ENCODE results near the gene SEPHS1. TPM values are rescaled to one million over a fixed set of nuclear protein-coding genes. Genes with fewer than 3 reads are reported as not detected.

The SEPHS1 gene, protein sequence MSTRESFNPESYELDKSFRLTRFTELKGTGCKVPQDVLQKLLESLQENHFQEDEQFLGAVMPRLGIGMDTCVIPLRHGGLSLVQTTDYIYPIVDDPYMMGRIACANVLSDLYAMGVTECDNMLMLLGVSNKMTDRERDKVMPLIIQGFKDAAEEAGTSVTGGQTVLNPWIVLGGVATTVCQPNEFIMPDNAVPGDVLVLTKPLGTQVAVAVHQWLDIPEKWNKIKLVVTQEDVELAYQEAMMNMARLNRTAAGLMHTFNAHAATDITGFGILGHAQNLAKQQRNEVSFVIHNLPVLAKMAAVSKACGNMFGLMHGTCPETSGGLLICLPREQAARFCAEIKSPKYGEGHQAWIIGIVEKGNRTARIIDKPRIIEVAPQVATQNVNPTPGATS
- 10 to 100 TPM; 74.5 to 74.7 TPM for total RNA-seq

DNA sequence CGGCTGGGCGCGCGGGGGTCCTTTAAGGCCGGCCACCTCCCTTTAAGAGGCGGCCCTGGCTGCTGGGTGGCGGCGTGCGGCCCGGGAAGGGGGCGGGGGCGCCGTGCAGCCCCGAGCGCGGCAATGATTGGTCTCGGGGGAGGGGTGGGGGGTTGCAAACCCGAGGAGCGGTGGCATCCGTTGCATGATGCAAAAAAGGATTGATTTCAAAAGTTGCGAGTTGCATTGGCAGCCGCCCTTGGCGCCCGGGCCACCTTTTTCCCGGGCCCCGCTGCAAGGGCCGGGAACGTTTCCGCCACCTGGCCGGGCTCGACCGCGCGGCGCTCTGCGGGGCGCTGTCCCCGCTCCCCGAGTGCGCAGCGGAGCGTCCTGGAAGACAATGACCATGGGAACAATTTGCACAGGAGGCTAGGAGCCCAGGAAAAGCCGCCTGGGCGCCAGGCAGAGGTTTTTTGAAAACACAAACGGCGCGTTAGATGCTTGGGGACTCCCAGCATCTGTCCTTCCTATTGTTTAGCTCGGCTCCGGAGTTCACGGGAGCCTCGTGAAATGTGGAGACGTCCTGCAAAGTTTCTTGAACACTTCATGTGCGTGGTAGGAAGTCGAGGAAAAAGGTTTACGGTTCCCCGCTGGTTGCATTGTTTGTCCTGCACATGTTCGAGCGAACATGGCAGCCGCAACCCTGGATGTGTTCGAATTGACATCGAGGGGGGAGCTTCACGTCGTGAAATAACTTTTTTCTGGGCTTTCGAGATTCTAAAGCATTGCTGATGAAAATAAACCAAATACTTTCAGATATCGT, at the start of gene SEPHS1:
TSS of gene SEPHS1 (minus strand) at position 78 of the 802 bp plus-strand sequence. CDS start 3,343 bp downstream, outside the sequence.
- DNase-seq (peak; percentile 93), ATAC-seq (peak; percentile 77)
- Mint-ChIP-seq H3K36me3 (ENCODE audit: low read depth) (peaks cover 26% of the 10 kb centered on the region), H3K9me3 (ENCODE audit: low read depth) (no peaks in the 10 kb centered on the region), H3K27ac (peak within 1 kb of the TSS; percentile 95), H3K4me1 (peaks cover 57% of the 10 kb centered on the region), H3K4me3 (peak within 1 kb of the TSS; percentile 87), H3K27me3 (no peaks in the 10 kb centered on the region)
- intact Hi-C loops (cut with DNase I, micrococcal nuclease) = loop anchor here (1.0 to 10.0 kb wide), 6 partner anchors 46 to 1606 kb away; partner anchors contain the start of genes MCM10 (in 2 of the 2), DCLRE1C (in 1 of the 2), MEIG1 (in 1 of the 2) and PRPF18 (in 1 of the 2)
- ChIA-PET POLR2A (interaction anchor here (1.0 kb wide), 1 partner anchor 837 kb away, joined by 3 read pairs; no protein-coding TSS in a partner anchor), CTCF (interaction anchor here (0.8 kb wide), 1 partner anchor 9 kb away, joined by 3 read pairs; no protein-coding TSS in a partner anchor)

DNA sequence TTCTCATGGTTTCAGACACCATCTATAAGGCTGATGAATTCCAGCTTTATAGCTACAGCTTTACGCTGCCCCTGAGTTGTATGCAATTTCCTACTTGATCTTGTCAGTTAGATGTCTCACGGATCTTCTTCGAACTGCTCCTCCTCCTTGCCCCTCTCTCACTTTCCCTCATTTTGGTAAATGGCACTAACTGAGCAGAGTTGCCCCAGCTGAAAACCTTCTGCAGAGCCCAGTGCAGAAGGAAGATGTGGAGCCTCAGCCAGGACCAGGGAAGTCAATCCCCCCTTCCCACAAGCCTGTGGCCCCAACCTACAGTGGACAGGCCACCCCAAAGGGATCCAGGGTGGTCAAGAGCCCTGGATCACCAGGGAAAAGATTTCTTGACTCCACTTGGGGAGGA, 49.0 kb upstream of the SEPHS1 start:
- DNase-seq = no peak
- no peak for ATAC-seq
- POLR2A ChIA-PET = no interaction called here
- CTCF ChIA-PET = interaction anchor here (2.6 kb wide), 1 partner anchor 25 kb away, joined by 7 read pairs; no protein-coding TSS in a partner anchor
- Mint-ChIP-seq H3K27me3 (peaks cover 12% of the 10 kb centered on the region), H3K9me3 (ENCODE audit: low read depth) (no peaks in the 10 kb centered on the region), H3K4me3 (no peak overlapping the region), H3K27ac (no peak overlapping the region), H3K36me3 (ENCODE audit: low read depth) (no peaks in the 10 kb centered on the region), H3K4me1 (no peaks in the 10 kb centered on the region)
- intact Hi-C loops (cut with DNase I, micrococcal nuclease) = no loop called here

DNA sequence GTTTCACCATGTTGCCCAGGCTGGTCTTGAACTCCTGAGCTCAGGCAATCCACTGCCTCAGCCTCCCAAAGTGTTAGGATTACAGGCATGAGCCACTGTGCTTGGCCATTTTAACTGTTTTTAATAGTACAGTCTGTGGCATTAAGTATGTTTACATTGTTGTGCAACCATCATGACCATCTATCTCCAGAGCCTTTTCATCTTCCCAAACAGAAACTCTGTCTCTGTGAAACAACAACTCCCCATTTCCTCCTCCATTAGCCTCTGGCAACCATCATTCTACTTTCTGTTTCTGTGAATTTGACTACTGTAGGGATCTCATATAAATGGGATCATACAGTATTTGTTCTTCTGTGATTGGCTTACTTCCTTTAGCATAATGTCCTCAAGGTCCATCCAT, 48.3 kb upstream of the SEPHS1 start:
- no peaks in the 10 kb centered on the region for H3K4me1 Mint-ChIP-seq
- CTCF ChIA-PET = interaction anchor here (2.6 kb wide), 1 partner anchor 25 kb away, joined by 7 read pairs; no protein-coding TSS in a partner anchor
- DNase-seq (no peak), ATAC-seq (no peak)
- POLR2A ChIA-PET = no interaction called here
- intact Hi-C loops (cut with DNase I, micrococcal nuclease) = no loop called here
- H3K27ac Mint-ChIP-seq = no peak overlapping the region
- H3K9me3 Mint-ChIP-seq (ENCODE audit: low read depth) = no peaks in the 10 kb centered on the region
- H3K4me3 Mint-ChIP-seq = no peak overlapping the region
- no peaks in the 10 kb centered on the region for H3K36me3 Mint-ChIP-seq (ENCODE audit: low read depth)
- peaks cover 15% of the 10 kb centered on the region for H3K27me3 Mint-ChIP-seq

DNA sequence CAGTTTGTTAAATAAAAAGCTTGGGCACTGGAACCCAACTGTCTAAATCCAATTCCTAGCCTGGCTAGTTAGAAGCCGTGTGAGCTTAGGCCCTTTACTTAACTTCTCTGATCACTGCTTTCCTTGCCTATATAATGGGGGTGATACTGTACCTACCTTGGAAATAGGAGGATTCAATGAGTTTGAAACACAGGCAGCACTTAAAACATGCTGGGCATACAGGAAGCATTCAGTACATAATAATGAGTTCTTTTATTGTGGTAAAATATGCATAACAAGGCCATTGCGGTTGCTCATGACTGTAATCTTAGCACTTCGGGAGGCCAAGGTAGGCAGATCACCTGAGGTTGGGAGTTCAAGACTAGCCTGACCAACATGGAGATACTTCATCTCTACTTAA, 47.4 kb upstream of the SEPHS1 start:
- H3K27me3 Mint-ChIP-seq = peaks cover 17% of the 10 kb centered on the region
- DNase-seq (no peak), ATAC-seq (no peak)
- POLR2A ChIA-PET = no interaction called here
- CTCF ChIA-PET = interaction anchor here (2.6 kb wide), 1 partner anchor 24 kb away, joined by 7 read pairs; no protein-coding TSS in a partner anchor
- H3K36me3 Mint-ChIP-seq (ENCODE audit: low read depth) = no peaks in the 10 kb centered on the region
- H3K4me1 Mint-ChIP-seq = no peaks in the 10 kb centered on the region
- H3K4me3 Mint-ChIP-seq = no peak overlapping the region
- no peak overlapping the region for H3K27ac Mint-ChIP-seq
- H3K9me3 Mint-ChIP-seq (ENCODE audit: low read depth) = no peaks in the 10 kb centered on the region
- intact Hi-C loops (cut with DNase I, micrococcal nuclease) = no loop called here

DNA sequence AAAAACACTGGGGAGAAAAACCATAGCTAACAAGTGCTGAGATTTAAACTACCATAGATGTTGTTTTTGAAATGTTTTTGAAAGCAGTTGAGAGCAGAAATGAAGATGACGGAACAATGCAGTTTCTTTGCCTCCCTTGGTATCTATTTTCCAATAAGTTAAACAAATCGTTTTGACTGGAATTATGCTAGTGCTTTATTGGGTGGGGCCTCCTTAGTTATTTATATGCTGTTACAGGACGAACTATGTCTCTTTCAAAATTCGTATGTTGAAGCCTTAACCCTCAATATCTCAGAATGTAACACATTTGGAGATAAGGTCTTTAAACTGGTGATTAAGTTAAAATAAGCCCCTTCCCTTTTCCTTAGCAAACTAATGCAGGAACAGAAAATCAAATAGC, 45.5 kb upstream of the SEPHS1 start:
- no peak for DNase-seq
- H3K27ac Mint-ChIP-seq = no peak overlapping the region
- no peaks in the 10 kb centered on the region for H3K4me1 Mint-ChIP-seq
- no peak overlapping the region for H3K4me3 Mint-ChIP-seq
- peaks cover 14% of the 10 kb centered on the region for H3K27me3 Mint-ChIP-seq
- intact Hi-C loops (cut with DNase I, micrococcal nuclease) = no loop called here
- no peaks in the 10 kb centered on the region for H3K9me3 Mint-ChIP-seq (ENCODE audit: low read depth)
- POLR2A ChIA-PET = interaction anchor here (0.9 kb wide), 1 partner anchor 232 kb away, joined by 6 read pairs; the partner anchor contains the start of gene MCM10
- H3K36me3 Mint-ChIP-seq (ENCODE audit: low read depth) = no peaks in the 10 kb centered on the region
- CTCF ChIA-PET = interaction anchor here (1.0 kb wide), 1 partner anchor 21 kb away, joined by 4 read pairs; no protein-coding TSS in a partner anchor
- no peak for ATAC-seq

DNA sequence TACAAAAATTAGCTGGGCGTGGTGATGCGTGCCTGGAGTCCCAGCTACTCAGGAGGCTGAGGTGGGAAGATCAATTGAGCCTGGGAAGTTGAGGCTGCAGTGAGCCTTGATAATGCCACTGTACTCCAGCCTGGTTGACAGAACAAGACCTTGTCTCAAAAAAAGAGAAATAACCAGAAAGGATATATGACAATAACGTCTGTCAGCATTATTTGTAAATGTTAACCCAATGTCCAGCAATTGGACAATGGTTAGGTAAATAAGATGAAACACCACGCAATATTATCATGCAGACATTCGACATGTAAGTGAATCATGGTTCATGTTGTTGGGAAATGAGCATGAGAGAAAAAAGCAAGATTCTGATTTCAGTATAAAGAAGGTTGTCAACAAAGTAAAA, 44.6 kb upstream of the SEPHS1 start:
- Mint-ChIP-seq H3K9me3 (ENCODE audit: low read depth) (no peaks in the 10 kb centered on the region), H3K4me3 (no peak overlapping the region), H3K36me3 (ENCODE audit: low read depth) (no peaks in the 10 kb centered on the region), H3K27ac (no peak overlapping the region), H3K4me1 (no peaks in the 10 kb centered on the region), H3K27me3 (peaks cover 14% of the 10 kb centered on the region)
- ATAC-seq (no peak), DNase-seq (no peak)
- ChIA-PET POLR2A (interaction anchor here (0.9 kb wide), 1 partner anchor 231 kb away, joined by 6 read pairs; the partner anchor contains the start of gene MCM10), CTCF (no interaction called here)
- intact Hi-C loops (cut with DNase I, micrococcal nuclease) = no loop called here

DNA sequence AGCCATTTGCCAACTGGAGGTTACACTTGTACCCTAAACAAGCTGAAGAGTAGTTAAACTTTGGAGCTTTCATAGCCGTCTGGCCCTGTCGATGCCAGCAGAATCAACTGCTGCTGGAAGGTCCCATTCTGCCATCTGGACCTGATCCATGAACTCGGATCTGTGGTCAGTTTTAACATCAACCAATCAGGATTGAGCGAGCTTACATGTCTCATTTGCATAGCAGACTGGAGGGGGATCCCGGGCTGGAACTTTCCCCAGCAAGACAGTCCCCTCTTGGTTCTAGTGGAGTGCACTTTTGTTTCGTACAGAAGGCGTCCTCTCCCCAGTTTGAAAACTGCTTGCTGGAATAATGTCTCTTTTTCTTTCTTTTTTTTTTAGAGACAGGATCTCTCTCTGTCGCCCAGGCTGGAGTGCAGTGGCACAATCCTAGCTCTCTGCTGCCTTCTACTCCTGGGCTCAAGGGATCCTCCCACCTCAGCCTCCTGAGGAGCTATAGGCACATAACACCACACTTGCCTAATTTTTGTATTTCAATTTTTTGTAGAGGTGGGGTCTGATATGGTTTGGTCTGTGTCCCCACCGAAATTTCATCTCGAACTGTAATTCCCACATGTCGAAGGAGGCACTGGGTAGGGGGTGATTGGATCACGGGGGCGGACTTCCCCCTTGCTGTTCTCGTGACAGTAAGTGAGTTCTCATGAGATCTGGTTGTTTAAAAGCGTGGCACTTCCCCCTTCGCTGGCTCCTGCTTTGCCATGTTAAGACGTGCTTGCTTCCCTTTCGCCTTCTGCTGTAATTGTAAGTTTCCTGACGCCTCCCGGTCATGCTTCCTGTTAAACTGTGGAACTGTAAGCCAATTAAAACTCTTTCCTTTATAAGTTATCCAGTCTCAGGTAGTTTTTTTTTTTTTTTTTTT, 42.8 kb upstream of the SEPHS1 start:
- Mint-ChIP-seq H3K9me3 (ENCODE audit: low read depth) (no peaks in the 10 kb centered on the region), H3K27me3 (peaks cover 11% of the 10 kb centered on the region), H3K27ac (no peak overlapping the region), H3K4me3 (no peak overlapping the region), H3K36me3 (ENCODE audit: low read depth) (no peaks in the 10 kb centered on the region), H3K4me1 (no peaks in the 10 kb centered on the region)
- ChIA-PET CTCF (interaction anchor here (0.6 to 1.0 kb wide), 2 partner anchors 16 to 19 kb away, joined by 3 to 4 read pairs; no protein-coding TSS in a partner anchor), POLR2A (no interaction called here)
- DNase-seq (no peak), ATAC-seq (no peak)
- intact Hi-C loops (cut with DNase I, micrococcal nuclease) = no loop called here

DNA sequence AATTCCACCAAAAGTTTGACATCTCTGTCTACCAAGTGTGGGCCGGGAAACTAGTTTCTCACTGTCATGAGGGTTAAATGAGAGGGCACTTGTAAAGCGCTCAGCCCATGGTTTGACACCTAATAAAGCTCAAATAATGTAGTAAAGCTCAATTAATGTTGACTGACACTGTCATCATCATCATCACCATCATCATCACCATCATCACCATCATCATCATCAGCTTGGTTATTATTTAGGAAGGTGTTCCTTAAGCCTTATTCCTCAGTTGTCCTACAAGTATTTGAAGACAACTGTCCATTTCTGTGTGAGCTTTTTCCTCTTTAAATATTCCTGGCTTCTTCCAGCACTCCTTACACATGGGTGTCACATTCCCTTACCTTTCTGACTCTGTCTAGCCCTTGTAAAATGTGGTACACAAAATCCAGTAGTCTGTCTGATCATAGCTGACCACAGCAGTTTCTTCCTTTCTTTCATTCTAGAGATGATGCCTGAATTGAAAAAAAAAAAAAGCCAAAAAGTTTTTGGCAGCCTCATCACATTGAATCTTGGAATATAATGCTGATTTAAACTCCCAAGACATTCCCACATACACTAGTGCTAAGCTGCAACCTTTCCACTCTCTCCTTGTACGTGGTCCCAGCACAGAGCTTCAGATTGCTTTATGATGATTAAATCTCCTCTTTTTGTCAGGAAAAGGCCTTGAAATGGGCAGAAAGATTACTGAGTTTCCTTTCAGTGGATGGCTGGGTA, 40.6 kb upstream of the SEPHS1 start:
- H3K4me3 Mint-ChIP-seq = no peak overlapping the region
- H3K27ac Mint-ChIP-seq = no peak overlapping the region
- intact Hi-C loops (cut with DNase I, micrococcal nuclease) = no loop called here
- H3K36me3 Mint-ChIP-seq (ENCODE audit: low read depth) = no peaks in the 10 kb centered on the region
- peaks cover 17% of the 10 kb centered on the region for H3K27me3 Mint-ChIP-seq
- no peak for DNase-seq
- ChIA-PET POLR2A (no interaction called here), CTCF (interaction anchor here (1.4 to 2.9 kb wide), 3 partner anchors 12 to 51 kb away, joined by 6 to 11 read pairs (median 7); no protein-coding TSS in a partner anchor)
- H3K9me3 Mint-ChIP-seq (ENCODE audit: low read depth) = no peaks in the 10 kb centered on the region
- no peak for ATAC-seq
- no peaks in the 10 kb centered on the region for H3K4me1 Mint-ChIP-seq

DNA sequence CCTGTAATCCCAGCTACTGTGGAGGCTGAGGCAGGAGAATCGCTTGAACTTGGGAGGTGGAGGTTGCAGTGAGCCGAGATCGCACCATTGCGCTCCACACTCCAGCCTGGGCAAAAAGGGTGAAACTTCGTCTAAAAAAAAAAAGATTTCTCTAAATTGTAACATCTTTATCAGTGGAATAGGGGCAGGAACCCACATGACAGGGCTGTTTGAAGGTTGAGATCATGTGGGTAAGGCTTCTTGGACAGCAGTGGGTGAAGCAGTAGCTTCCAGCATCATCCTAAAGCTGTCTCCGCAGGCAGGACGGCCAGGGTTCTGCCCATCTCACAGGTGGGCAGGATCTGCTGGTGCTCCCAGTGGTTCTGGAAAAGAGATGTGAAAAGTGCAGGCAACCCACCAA, 37.9 kb upstream of the SEPHS1 start:
- no peak for DNase-seq
- peaks cover 24% of the 10 kb centered on the region for H3K27me3 Mint-ChIP-seq
- no peaks in the 10 kb centered on the region for H3K9me3 Mint-ChIP-seq (ENCODE audit: low read depth)
- peaks cover 11% of the 10 kb centered on the region for H3K4me1 Mint-ChIP-seq
- intact Hi-C loops (cut with DNase I, micrococcal nuclease) = no loop called here
- no peaks in the 10 kb centered on the region for H3K36me3 Mint-ChIP-seq (ENCODE audit: low read depth)
- ATAC-seq = no peak
- ChIA-PET POLR2A (no interaction called here), CTCF (interaction anchor here (2.2 kb wide), 1 partner anchor 13 kb away, joined by 10 read pairs; no protein-coding TSS in a partner anchor)
- H3K27ac Mint-ChIP-seq = no peak overlapping the region
- no peak overlapping the region for H3K4me3 Mint-ChIP-seq

DNA sequence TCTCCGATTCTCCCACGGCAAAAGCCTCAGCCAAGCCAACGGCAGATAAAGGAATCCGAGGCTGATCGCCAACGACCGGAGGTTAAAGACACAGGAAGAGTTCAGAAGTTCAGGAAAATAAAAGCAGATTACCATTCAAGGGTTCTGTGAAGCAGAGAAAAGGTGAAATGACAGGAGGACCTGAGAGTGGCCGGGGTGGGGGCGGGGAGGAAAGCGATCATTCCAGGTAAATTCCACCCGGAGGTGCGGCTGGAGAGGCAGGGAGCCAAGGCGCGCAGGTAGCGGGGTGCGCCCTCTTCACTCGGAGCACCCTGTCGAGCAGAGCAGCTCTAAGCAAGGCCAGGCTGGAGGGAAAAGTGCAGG, 35.3 kb upstream of the SEPHS1 start:
- ATAC-seq = no peak
- no peak overlapping the region for H3K27ac Mint-ChIP-seq
- no peaks in the 10 kb centered on the region for H3K36me3 Mint-ChIP-seq (ENCODE audit: low read depth)
- ChIA-PET CTCF (interaction anchor here (0.7 to 1.2 kb wide), 3 partner anchors 11 to 633 kb away, joined by 3 to 6 read pairs (median 4); no protein-coding TSS in a partner anchor), POLR2A (interaction anchor here (0.6 kb wide), 1 partner anchor 390 kb away, joined by 4 read pairs; no protein-coding TSS in a partner anchor)
- H3K27me3 Mint-ChIP-seq = peaks cover 29% of the 10 kb centered on the region
- H3K4me1 Mint-ChIP-seq = peaks cover 11% of the 10 kb centered on the region
- DNase-seq = no peak
- intact Hi-C loops (cut with DNase I, micrococcal nuclease) = no loop called here
- H3K9me3 Mint-ChIP-seq (ENCODE audit: low read depth) = no peaks in the 10 kb centered on the region
- peak overlapping the region; percentile 47 for H3K4me3 Mint-ChIP-seq

Data from activated CD4-positive, alpha-beta T cell treated with anti-CD3 and anti-CD28 coated beads for 36 hours (primary cell).